Esophagus squamous epithelium (tissue), 4 donors: Measurements from ENCODE around the gene RPS27A.

Experiments
- POLR2A ChIP-seq, 4 donors: fragments of 450-650 bp; IDR thresholded peaks; one replicate each; pipeline ENCODE4 v1.6.1; 2017; ENCODE audit warnings: antibody characterized with exemption in 4 of 4, mild to moderate bottlenecking in 4 of 4, moderate library complexity in 3 of 4
- TF ChIP-seq, protein P1 (sequence below), 6 experiments: fragments of 450-650 bp in 4 of 6; fragments of 200-600 bp in 2 of 6; sonication (generic) in 2 of 6; IDR thresholded peaks; one replicate each; pipeline ENCODE4 v1.5.1; 2016 to 2019; ENCODE audit warnings: antibody characterized with exemption in 6 of 6, mild to moderate bottlenecking in 4 of 6, moderate library complexity in 4 of 6

DNA sequence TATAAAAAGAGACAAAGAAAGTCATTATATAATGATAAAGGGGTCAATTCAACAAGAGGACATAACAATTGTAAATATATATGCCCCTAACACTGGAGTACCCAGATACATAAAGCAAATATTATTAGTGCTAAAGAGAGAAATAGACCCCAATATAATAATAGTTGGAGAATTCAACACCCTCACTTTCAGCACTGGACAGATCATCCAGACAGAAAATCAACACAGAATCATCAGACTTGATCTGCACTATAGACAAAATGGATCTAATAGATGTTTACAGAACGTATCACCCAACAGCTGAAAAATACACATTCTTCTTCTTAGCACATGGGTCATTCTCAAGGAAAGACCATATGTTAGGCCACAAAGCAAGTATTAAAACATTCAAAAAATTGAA, 32.1 kb upstream of the RPS27A start:
- TF ChIP-seq, protein P1, sequence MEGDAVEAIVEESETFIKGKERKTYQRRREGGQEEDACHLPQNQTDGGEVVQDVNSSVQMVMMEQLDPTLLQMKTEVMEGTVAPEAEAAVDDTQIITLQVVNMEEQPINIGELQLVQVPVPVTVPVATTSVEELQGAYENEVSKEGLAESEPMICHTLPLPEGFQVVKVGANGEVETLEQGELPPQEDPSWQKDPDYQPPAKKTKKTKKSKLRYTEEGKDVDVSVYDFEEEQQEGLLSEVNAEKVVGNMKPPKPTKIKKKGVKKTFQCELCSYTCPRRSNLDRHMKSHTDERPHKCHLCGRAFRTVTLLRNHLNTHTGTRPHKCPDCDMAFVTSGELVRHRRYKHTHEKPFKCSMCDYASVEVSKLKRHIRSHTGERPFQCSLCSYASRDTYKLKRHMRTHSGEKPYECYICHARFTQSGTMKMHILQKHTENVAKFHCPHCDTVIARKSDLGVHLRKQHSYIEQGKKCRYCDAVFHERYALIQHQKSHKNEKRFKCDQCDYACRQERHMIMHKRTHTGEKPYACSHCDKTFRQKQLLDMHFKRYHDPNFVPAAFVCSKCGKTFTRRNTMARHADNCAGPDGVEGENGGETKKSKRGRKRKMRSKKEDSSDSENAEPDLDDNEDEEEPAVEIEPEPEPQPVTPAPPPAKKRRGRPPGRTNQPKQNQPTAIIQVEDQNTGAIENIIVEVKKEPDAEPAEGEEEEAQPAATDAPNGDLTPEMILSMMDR (IDR thresholded peaks at IDR 0.05), result no peak
- TF ChIP-seq POLR2A (IDR thresholded peaks at IDR 0.05), result no peak
